Suprapubic skin (tissue), 4 donors: ENCODE results near the gene COL19A1.

Experiments used
- CTCF ChIP-seq, 2 donors: fragments of 200-600 bp in 1 of 2; fragments of 450-650 bp in 1 of 2; sonication (generic) in 1 of 2; IDR thresholded peaks; one replicate each; pipeline ENCODE4 v1.5.1; 2016 to 2019; ENCODE audit warnings: antibody characterized with exemption in 2 of 2, mild to moderate bottlenecking in 1 of 2, moderate library complexity in 1 of 2
- EP300 ChIP-seq: sonication (generic); formaldehyde crosslinking; IDR thresholded peaks from one replicate; pipeline ENCODE4 v1.6.1; 2017; ENCODE audit warnings: antibody characterized with exemption
- POLR2A ChIP-seq, 2 donors: fragments of 450-650 bp; IDR thresholded peaks; one replicate each; pipeline ENCODE4 v1.6.1; 2017; ENCODE audit warnings: antibody characterized with exemption in 2 of 2, mild to moderate bottlenecking in 2 of 2, moderate library complexity in 2 of 2
- POLR2AphosphoS5 ChIP-seq, 3 donors: sonication (generic); formaldehyde crosslinking; IDR thresholded peaks; one replicate each; pipeline ENCODE4 v1.6.1; 2017; ENCODE audit warnings: antibody characterized with exemption in 3 of 3

- TF ChIP-seq EP300 (no peak), CTCF (IDR thresholded peaks at IDR 0.05) (no peak), POLR2AphosphoS5 (IDR thresholded peaks at IDR 0.05) (no peak), POLR2A (IDR thresholded peaks at IDR 0.05) (no peak)
Measured at GRCh38 chr6:69926745-69927144, 60.4 kb downstream of the COL19A1 start.
